SK-N-SH (cell line): ENCODE measurements around the gene CHMP4A. TPM values are rescaled to one million over a fixed set of nuclear protein-coding genes. Genes with fewer than 3 reads are reported as not detected.
A peak's percentile ranks its signal among the peaks of the same experiment; 100 is the strongest.

ENCODE experiments used
- CTCF ChIA-PET: fragments of 300-600, 350-600 bp; formaldehyde crosslinking; extraction: SDS; loops from one replicate; lab custom pipeline; 2021; lab: Yijun Ruan, JAX
- POLR2A ChIA-PET: fragments of 350-600 bp; sonication (Branson Sonifier 250); formaldehyde crosslinking; extraction: SDS; loops from one replicate; lab custom pipeline; 2020; ENCODE audit warnings: antibody characterized with exemption, inconsistent platforms; lab: Yijun Ruan, JAX
- DNase-seq: peaks from one replicate; pipeline ENCODE4 v3.0.0; 2012
- H2AFZ ChIP-seq: fragments of 200-600 bp; sonication (generic); 2 replicates; pipeline ENCODE4 v1.8.1; 2016; ENCODE audit warnings: antibody characterized with exemption, mild to moderate bottlenecking, low read depth
- H3F3A ChIP-seq: fragments of 200-600 bp; sonication (generic); replicated peaks from 2 replicates; pipeline ENCODE3; 2016; ENCODE audit warnings: antibody characterized with exemption, mild to moderate bottlenecking; ENCODE audit not compliant: insufficient read depth
- H3K27ac ChIP-seq, 2 experiments: fragments of 200-500 bp in 1 of 2; fragments of 200-600 bp in 1 of 2; sonication (Bioruptor generic) in 1 of 2; sonication (generic), shearing (Covaris generic) in 1 of 2; 2 replicates each; pipeline versions ENCODE4 v1.5.1 to v1.6.1; 2014 to 2016; ENCODE audit warnings: low read depth in 2 of 2, inconsistent platforms in 1 of 2, low read length in 1 of 2, mild to moderate bottlenecking in 1 of 2, mixed read lengths in 1 of 2
- H3K27me3 ChIP-seq: fragments of 200-600 bp; sonication (generic), shearing (Covaris generic); 2 replicates; pipeline ENCODE4 v1.6.1; 2016; ENCODE audit warnings: mixed run types; ENCODE audit not compliant: insufficient read depth
- H3K36me3 ChIP-seq, 2 experiments: fragments of 200-500 bp in 1 of 2; fragments of 200-600 bp in 1 of 2; sonication (Bioruptor generic) in 1 of 2; sonication (generic) in 1 of 2; replicated peaks in 1 of 2; 2 replicates each; pipeline versions ENCODE3 to v1.5.1; 2014 to 2016; ENCODE audit warnings: low read length in 1 of 2, mild to moderate bottlenecking in 1 of 2; ENCODE audit not compliant: insufficient read depth in 2 of 2, control insufficient read depth in 1 of 2
- H3K4me1 ChIP-seq, 2 experiments: fragments of 200-500 bp in 1 of 2; fragments of 200-600 bp in 1 of 2; sonication (Bioruptor generic) in 1 of 2; sonication (generic), shearing (Covaris generic) in 1 of 2; 2 replicates each; pipeline versions ENCODE4 v1.5.1 to v1.6.1; 2014 to 2016; ENCODE audit warnings: low read depth in 1 of 2, low read length in 1 of 2, mixed run types in 1 of 2; ENCODE audit not compliant: insufficient read depth in 2 of 2, control insufficient read depth in 1 of 2
- H3K4me2 ChIP-seq: fragments of 200-600 bp; sonication (generic), shearing (Covaris generic); 2 replicates; pipeline ENCODE4 v1.6.1; 2017; ENCODE audit warnings: mixed run types
- H3K4me3 ChIP-seq, 2 experiments: fragments of 200-500 bp in 1 of 2; fragments of 200-600 bp in 1 of 2; sonication (Bioruptor generic) in 1 of 2; sonication (generic), shearing (Covaris generic) in 1 of 2; 2 replicates each; pipeline versions ENCODE4 v1.5.1 to v1.8.1; 2014 to 2016; ENCODE audit warnings: low read depth in 2 of 2, inconsistent platforms in 1 of 2, low read length in 1 of 2, mild to moderate bottlenecking in 1 of 2, mixed read lengths in 1 of 2, moderate library complexity in 1 of 2
- H3K79me2 ChIP-seq: fragments of 200-600 bp; sonication (generic); 2 replicates; pipeline ENCODE4 v1.8.1; 2017; ENCODE audit warnings: mild to moderate bottlenecking; ENCODE audit not compliant: insufficient read depth
- H3K9ac ChIP-seq: fragments of 200-600 bp; sonication (generic); 2 replicates; pipeline ENCODE4 v1.6.1; 2017; ENCODE audit warnings: mixed run types
- H3K9me2 ChIP-seq: fragments of 200-600 bp; sonication (generic); 2 replicates; pipeline ENCODE4 v1.6.1; 2017; ENCODE audit warnings: mixed run types
- H3K9me3 ChIP-seq: fragments of 200-600 bp; sonication (generic); 2 replicates; pipeline ENCODE4 v1.6.1; 2017; ENCODE audit warnings: mixed run types, mild to moderate bottlenecking, moderate library complexity
- H4K20me1 ChIP-seq: fragments of 200-600 bp; sonication (generic); 2 replicates; pipeline ENCODE4 v1.6.1; 2017; ENCODE audit warnings: mild to moderate bottlenecking, mixed run types; ENCODE audit not compliant: insufficient read depth
- CHD2 ChIP-seq: fragments of 150-350 bp; IDR thresholded peaks from 2 replicates; pipeline ENCODE4 v1.6.1; 2018; ENCODE audit warnings: low read length; ENCODE audit not compliant: partially characterized antibody
- EZH2phosphoT487 ChIP-seq: fragments of 200-600 bp; sonication (generic); IDR thresholded peaks from 2 replicates; pipeline ENCODE4 v1.6.1; 2017; ENCODE audit warnings: low read depth, mixed run types, mild to moderate bottlenecking, antibody characterized with exemption, moderate library complexity, borderline replicate concordance
- FOXJ3 ChIP-seq: sonication (generic); formaldehyde crosslinking; IDR thresholded peaks from 2 replicates; pipeline ENCODE4 v1.5.1; 2020; ENCODE audit warnings: mild to moderate bottlenecking, missing genetic modification reagents
- FOXM1 ChIP-seq: IDR thresholded peaks from 2 replicates; pipeline ENCODE4 v1.4.0; 2012; ENCODE audit warnings: low read depth, mild to moderate bottlenecking
- GATA2 ChIP-seq: sonication (generic); formaldehyde crosslinking; IDR thresholded peaks from 2 replicates; pipeline ENCODE4 v1.5.0; 2020; ENCODE audit warnings: mild to moderate bottlenecking, missing genetic modification reagents
- MEF2A ChIP-seq: IDR thresholded peaks from 2 replicates; pipeline ENCODE4 v1.4.0; 2012; ENCODE audit warnings: low read depth, borderline replicate concordance
- MXI1 ChIP-seq: IDR thresholded peaks from 2 replicates; pipeline ENCODE4 v1.6.1; 2012; ENCODE audit warnings: mild to moderate bottlenecking, low read depth, low read length, improper control_type of control experiment
- NRF1 ChIP-seq: IDR thresholded peaks from 2 replicates; pipeline ENCODE4 v1.6.1; 2012; ENCODE audit warnings: low read depth, mild to moderate bottlenecking, low read length
- POLR2AphosphoS5 ChIP-seq: IDR thresholded peaks from 2 replicates; pipeline ENCODE4 v1.6.1; 2012; ENCODE audit warnings: low read depth, low read length
- RAD21 ChIP-seq: IDR thresholded peaks from 2 replicates; pipeline ENCODE4 v1.6.1; 2012; ENCODE audit warnings: mild to moderate bottlenecking, low read length
- RCOR1 ChIP-seq: fragments of 150-350 bp; IDR thresholded peaks from 2 replicates; pipeline ENCODE4 v1.6.1; 2017; ENCODE audit warnings: antibody characterized with exemption, low read length
- RFX5 ChIP-seq: IDR thresholded peaks from 2 replicates; pipeline ENCODE4 v1.6.1; 2012; ENCODE audit warnings: mild to moderate bottlenecking, improper control_type of control experiment, low read length
- SIN3A ChIP-seq: IDR thresholded peaks from 2 replicates; pipeline ENCODE4 v1.6.1; 2012; ENCODE audit warnings: low read depth, mild to moderate bottlenecking, low read length, moderate library complexity, borderline replicate concordance
- SMC3 ChIP-seq: IDR thresholded peaks from 2 replicates; pipeline ENCODE4 v1.6.1; 2012; ENCODE audit warnings: low read depth, low read length, improper control_type of control experiment
- YY1 ChIP-seq: IDR thresholded peaks from 2 replicates; pipeline ENCODE4 v1.4.0; 2012; ENCODE audit warnings: low read depth, mild to moderate bottlenecking
- whole genome bisulfite sequencing: methylation state at CpG from one replicate; pipeline ENCODE4 v1.1.6; 2017; ENCODE audit warnings: low lambda C conversion rate; 5-methylcytosine and 5-hydroxymethylcytosine counted together
- polyA plus RNA-seq, 3 experiments: library from polyadenylated mRNA; depleted of rRNA; stranded (reverse); fragments of >200 nt; gene quantifications; 2 replicates each; pipeline ENCODE4 v1.2.3, GENCODE V29; 2012
- TF ChIP-seq, protein P1 (sequence below): IDR thresholded peaks from 2 replicates; pipeline ENCODE4 v1.4.0; 2012; ENCODE audit warnings: low read depth, borderline replicate concordance
- TF ChIP-seq, protein P2 (sequence below): IDR thresholded peaks from 2 replicates; pipeline ENCODE4 v1.4.0; 2012; ENCODE audit warnings: low read depth
- TF ChIP-seq, protein P3 (sequence below): fragments of 150-350 bp; IDR thresholded peaks from 2 replicates; pipeline ENCODE4 v1.6.1; 2017; ENCODE audit warnings: antibody characterized with exemption, low read length, low read depth, borderline replicate concordance
- TF ChIP-seq, protein P4 (sequence below): fragments of 200-600 bp; sonication (generic); IDR thresholded peaks from 2 replicates; pipeline ENCODE4 v1.6.1; 2017; ENCODE audit warnings: antibody characterized with exemption, mild to moderate bottlenecking, moderate library complexity
- TF ChIP-seq, protein P5 (sequence below): IDR thresholded peaks from 2 replicates; pipeline ENCODE4; 2012

Gene CHMP4A
- polyA plus RNA-seq, 1 of the 3 experiments (the other 2 are of a cell fraction): 92.4 TPM

DNA sequence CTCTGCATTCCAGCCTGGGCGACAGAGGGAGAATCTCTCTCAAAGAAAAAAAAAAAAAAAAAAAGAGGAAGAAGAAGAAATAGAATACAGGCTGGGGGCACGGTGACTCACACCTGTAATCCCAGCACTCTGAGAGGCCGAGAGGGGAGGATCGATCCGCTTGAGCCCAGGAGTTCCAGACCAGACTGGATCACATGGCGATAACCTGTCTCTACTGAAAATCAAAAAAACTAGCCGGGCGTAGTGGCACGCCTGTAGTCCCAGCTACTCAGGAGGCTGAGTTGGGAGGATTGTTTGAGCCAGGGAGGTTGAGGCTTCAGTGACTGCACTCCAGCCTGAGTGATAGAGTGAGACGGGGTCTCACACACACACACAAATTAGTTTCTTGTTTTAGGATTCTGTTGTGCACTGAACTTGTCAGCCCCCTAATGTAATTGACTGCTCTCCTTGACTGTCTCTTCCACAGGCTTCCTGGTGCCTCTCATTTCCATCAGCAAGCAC lies 30.1 kb upstream of the CHMP4A start:
- Histone ChIP-seq H3F3A (peaks cover 19% of the 10 kb centered on the region), H3K4me2 (peak overlapping the region; percentile 95), H3K9ac (peak overlapping the region; percentile 92), H3K9me3 (no peaks in the 10 kb centered on the region), H3K9me2 (no peaks in the 10 kb centered on the region), H3K27me3 (no peaks in the 10 kb centered on the region), H2AFZ (peak overlapping the region; percentile 62; the same call in 1 of the 2 replicates), H4K20me1 (no peaks in the 10 kb centered on the region), H3K4me1 (peaks cover 26% of the 10 kb centered on the region in 2 experiments; a peak in 2 of 4 replicates), H3K27ac (peak overlapping the region; percentile 96), H3K79me2 (peaks cover 33% of the 10 kb centered on the region), H3K4me3 (peak overlapping the region; percentile 68 to 94), H3K36me3 (peaks cover 26 to 29% of the 10 kb centered on the region in 2 experiments)
- ChIA-PET CTCF (interaction anchor here (0.7 to 12.0 kb wide), 34 partner anchors 9 to 193 kb away, joined by 3 to 191 read pairs (median 6); partner anchors contain the start of genes CHMP4A, CIDEB, DHRS1 and GMPR2), POLR2A (interaction anchor here (1.8 to 2.5 kb wide), 5 partner anchors 10 to 65 kb away, joined by 6 to 27 read pairs (median 13); partner anchors contain the start of genes CHMP4A, CIDEB, DHRS1 and GMPR2)
- DNase-seq: no peak
- TF ChIP-seq RFX5 (no peak), RCOR1 (no peak), RAD21 (no peak), GATA2 (CRISPR knock-in tag) (no peak), CHD2 (no peak), NRF1 (no peak), MEF2A (no peak), MXI1 (no peak)
- TF ChIP-seq, protein P1, sequence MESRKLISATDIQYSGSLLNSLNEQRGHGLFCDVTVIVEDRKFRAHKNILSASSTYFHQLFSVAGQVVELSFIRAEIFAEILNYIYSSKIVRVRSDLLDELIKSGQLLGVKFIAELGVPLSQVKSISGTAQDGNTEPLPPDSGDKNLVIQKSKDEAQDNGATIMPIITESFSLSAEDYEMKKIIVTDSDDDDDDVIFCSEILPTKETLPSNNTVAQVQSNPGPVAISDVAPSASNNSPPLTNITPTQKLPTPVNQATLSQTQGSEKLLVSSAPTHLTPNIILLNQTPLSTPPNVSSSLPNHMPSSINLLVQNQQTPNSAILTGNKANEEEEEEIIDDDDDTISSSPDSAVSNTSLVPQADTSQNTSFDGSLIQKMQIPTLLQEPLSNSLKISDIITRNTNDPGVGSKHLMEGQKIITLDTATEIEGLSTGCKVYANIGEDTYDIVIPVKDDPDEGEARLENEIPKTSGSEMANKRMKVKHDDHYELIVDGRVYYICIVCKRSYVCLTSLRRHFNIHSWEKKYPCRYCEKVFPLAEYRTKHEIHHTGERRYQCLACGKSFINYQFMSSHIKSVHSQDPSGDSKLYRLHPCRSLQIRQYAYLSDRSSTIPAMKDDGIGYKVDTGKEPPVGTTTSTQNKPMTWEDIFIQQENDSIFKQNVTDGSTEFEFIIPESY: no peak
- TF ChIP-seq, protein P2, sequence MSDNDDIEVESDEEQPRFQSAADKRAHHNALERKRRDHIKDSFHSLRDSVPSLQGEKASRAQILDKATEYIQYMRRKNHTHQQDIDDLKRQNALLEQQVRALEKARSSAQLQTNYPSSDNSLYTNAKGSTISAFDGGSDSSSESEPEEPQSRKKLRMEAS: no peak
- TF ChIP-seq, protein P3, sequence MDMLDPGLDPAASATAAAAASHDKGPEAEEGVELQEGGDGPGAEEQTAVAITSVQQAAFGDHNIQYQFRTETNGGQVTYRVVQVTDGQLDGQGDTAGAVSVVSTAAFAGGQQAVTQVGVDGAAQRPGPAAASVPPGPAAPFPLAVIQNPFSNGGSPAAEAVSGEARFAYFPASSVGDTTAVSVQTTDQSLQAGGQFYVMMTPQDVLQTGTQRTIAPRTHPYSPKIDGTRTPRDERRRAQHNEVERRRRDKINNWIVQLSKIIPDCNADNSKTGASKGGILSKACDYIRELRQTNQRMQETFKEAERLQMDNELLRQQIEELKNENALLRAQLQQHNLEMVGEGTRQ: no peak
- 58% methylated on average over 8 of the region's 10 CpGs for WGBS

DNA sequence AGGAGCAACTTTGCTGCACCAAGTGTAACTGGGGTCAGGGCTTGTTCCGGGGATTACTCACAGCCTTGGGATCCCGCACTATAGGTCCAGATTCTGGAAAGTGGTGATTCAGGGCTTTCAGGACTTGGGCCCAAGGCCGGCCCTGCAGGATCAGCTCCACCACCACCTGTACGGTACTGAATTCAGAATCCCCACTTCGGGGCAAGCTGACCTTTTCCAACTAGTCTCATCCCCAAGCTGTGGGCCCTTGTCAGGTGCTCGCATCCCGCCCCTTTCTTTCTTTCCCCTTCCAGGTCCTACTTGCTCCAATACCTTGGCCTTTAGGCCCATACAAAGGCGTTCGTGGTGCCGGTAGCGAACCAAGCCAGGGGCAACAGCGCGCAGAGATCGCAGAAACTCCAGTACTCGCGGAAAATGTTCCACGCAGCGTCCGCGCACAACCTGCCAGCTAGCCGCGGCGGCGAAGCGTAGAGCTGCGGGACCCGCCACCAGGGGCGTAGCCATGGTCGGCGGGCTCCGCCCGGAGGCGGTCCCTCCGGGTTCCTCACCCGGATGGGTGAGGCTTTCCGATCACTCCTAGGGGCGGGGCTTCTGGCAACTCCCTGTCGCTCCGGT lies 28.6 kb upstream of the CHMP4A start:
- H3K4me2 ChIP-seq: peak overlapping the region; percentile 95
- H2AFZ ChIP-seq: peak overlapping the region; percentile 80; the same call in 1 of the 2 replicates
- peak overlapping the region; percentile 68 to 94 for H3K4me3 ChIP-seq
- H3K9me2 ChIP-seq: no peaks in the 10 kb centered on the region
- peaks cover 26% of the 10 kb centered on the region in 2 experiments; a peak in 2 of 4 replicates for H3K4me1 ChIP-seq
- H3K9ac ChIP-seq: peak overlapping the region; percentile 92
- H3K9me3 ChIP-seq: no peaks in the 10 kb centered on the region
- H3K27me3 ChIP-seq: no peaks in the 10 kb centered on the region
- peak overlapping the region; percentile 96 for H3K27ac ChIP-seq
- DNase-seq: peak; percentile 96
- peaks cover 19% of the 10 kb centered on the region for H3F3A ChIP-seq
- ChIA-PET CTCF (interaction anchor here (0.7 to 12.0 kb wide), 31 partner anchors 9 to 195 kb away, joined by 3 to 191 read pairs (median 7); partner anchors contain the start of genes CHMP4A, CIDEB, DHRS1 and GMPR2), POLR2A (interaction anchor here (0.6 to 2.5 kb wide), 16 partner anchors 9 to 1235 kb away, joined by 3 to 27 read pairs (median 6); partner anchors contain the start of genes CHMP4A, CIDEB, DHRS1 and GMPR2)
- peaks cover 33 to 39% of the 10 kb centered on the region in 2 experiments for H3K36me3 ChIP-seq
- 0 out of 2 replicates have a peak, but pooled peaks have one; percentile 4 for TF ChIP-seq RCOR1
- no peak for TF ChIP-seq SMC3
- TF ChIP-seq EZH2phosphoT487: no peak
- no peak for TF ChIP-seq RAD21
- no peak for TF ChIP-seq POLR2AphosphoS5
- no peak for TF ChIP-seq FOXJ3
- no peak for TF ChIP-seq GATA2 (CRISPR knock-in tag)
- TF ChIP-seq, protein P4, sequence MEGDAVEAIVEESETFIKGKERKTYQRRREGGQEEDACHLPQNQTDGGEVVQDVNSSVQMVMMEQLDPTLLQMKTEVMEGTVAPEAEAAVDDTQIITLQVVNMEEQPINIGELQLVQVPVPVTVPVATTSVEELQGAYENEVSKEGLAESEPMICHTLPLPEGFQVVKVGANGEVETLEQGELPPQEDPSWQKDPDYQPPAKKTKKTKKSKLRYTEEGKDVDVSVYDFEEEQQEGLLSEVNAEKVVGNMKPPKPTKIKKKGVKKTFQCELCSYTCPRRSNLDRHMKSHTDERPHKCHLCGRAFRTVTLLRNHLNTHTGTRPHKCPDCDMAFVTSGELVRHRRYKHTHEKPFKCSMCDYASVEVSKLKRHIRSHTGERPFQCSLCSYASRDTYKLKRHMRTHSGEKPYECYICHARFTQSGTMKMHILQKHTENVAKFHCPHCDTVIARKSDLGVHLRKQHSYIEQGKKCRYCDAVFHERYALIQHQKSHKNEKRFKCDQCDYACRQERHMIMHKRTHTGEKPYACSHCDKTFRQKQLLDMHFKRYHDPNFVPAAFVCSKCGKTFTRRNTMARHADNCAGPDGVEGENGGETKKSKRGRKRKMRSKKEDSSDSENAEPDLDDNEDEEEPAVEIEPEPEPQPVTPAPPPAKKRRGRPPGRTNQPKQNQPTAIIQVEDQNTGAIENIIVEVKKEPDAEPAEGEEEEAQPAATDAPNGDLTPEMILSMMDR: peak; percentile 40
- no peak for TF ChIP-seq YY1
- no peak for TF ChIP-seq NRF1
- TF ChIP-seq, protein P5, sequence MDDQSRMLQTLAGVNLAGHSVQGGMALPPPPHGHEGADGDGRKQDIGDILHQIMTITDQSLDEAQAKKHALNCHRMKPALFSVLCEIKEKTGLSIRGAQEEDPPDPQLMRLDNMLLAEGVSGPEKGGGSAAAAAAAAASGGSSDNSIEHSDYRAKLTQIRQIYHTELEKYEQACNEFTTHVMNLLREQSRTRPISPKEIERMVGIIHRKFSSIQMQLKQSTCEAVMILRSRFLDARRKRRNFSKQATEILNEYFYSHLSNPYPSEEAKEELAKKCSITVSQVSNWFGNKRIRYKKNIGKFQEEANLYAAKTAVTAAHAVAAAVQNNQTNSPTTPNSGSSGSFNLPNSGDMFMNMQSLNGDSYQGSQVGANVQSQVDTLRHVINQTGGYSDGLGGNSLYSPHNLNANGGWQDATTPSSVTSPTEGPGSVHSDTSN: no peak
- TF ChIP-seq FOXM1: no peak
- no peak for TF ChIP-seq SIN3A
- H4K20me1 ChIP-seq: no peaks in the 10 kb centered on the region
- peaks cover 33% of the 10 kb centered on the region for H3K79me2 ChIP-seq
- WGBS: 2% methylated on average over 38 of the region's 39 CpGs
